Sigmoid colon (tissue), 4 donors: ENCODE data around the gene KRR1.

Source experiments
- EP300 ChIP-seq, 4 donors: sonication (generic); formaldehyde crosslinking; IDR thresholded peaks; one replicate each; pipeline ENCODE4 v1.6.1; 2017; ENCODE audit warnings: antibody characterized with exemption in 4 of 4
- TF ChIP-seq, protein P1 (sequence below), 4 experiments: fragments of 450-650 bp in 3 of 4; fragments of 200-600 bp in 1 of 4; IDR thresholded peaks; one replicate each; pipeline ENCODE4 v1.5.1; 2016 to 2019; ENCODE audit warnings: antibody characterized with exemption in 4 of 4, mild to moderate bottlenecking in 3 of 4, moderate library complexity in 2 of 4

DNA sequence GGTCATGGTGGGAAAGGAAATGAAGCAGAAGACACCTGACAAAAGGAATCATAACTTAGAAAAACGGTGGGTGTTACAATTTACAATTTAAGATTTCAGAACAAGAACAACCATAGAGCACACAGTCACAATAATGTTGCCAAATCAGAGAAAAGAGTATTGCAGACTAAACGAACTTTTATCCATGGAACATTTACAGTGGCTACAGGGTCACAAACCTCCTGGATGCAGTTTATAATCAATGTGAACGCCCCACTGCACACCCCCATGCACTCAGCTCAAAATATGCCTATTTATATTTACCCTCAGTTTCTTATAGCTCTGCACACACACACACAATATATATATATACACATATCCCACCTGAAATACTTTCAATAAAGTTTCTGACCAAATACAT lies 8.0 kb downstream of the KRR1 start:
- no peak for TF ChIP-seq EP300 (IDR thresholded peaks at IDR 0.05)
- TF ChIP-seq, protein P1, sequence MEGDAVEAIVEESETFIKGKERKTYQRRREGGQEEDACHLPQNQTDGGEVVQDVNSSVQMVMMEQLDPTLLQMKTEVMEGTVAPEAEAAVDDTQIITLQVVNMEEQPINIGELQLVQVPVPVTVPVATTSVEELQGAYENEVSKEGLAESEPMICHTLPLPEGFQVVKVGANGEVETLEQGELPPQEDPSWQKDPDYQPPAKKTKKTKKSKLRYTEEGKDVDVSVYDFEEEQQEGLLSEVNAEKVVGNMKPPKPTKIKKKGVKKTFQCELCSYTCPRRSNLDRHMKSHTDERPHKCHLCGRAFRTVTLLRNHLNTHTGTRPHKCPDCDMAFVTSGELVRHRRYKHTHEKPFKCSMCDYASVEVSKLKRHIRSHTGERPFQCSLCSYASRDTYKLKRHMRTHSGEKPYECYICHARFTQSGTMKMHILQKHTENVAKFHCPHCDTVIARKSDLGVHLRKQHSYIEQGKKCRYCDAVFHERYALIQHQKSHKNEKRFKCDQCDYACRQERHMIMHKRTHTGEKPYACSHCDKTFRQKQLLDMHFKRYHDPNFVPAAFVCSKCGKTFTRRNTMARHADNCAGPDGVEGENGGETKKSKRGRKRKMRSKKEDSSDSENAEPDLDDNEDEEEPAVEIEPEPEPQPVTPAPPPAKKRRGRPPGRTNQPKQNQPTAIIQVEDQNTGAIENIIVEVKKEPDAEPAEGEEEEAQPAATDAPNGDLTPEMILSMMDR (IDR thresholded peaks at IDR 0.05) = no peak
